Breast epithelium (tissue), 4 donors: ENCODE results near the gene BAD. TPM values are rescaled to one million over a fixed set of nuclear protein-coding genes. Genes with fewer than 3 reads are reported as not detected.

Experiments used
- DNase-seq, 2 donors: peaks; one replicate each; pipeline ENCODE4 v3.0.0-alpha.2; 2019; ENCODE audit warnings: low spot score in 2 of 2
- H3K27ac ChIP-seq, 2 donors: fragments of 200-600 bp; sonication (generic) in 1 of 2; one replicate each; pipeline ENCODE4 v1.5.1; 2016 to 2019; ENCODE audit warnings: mild to moderate bottlenecking in 1 of 2
- H3K27me3 ChIP-seq, 2 donors: fragments of 200-600 bp; sonication (generic) in 1 of 2; one replicate each; pipeline versions ENCODE4 v1.5.1 to v1.6.0; 2017 to 2019; ENCODE audit warnings: control low read depth in 1 of 2, mild to moderate bottlenecking in 1 of 2
- H3K36me3 ChIP-seq: fragments of 200-600 bp; one replicate; pipeline ENCODE4 v1.5.1; 2019
- H3K4me1 ChIP-seq, 2 donors: fragments of 200-600 bp; sonication (generic); one replicate each; pipeline ENCODE4 v1.5.1; 2016 to 2019; ENCODE audit warnings: control low read depth in 1 of 2
- H3K4me3 ChIP-seq, 3 donors: fragments of 200-600 bp; sonication (generic); 1 replicate in 2 of 3; 2 replicates in 1 of 3; pipeline ENCODE4 v1.5.1; 2016 to 2019; ENCODE audit warnings: mild to moderate bottlenecking in 3 of 3, moderate library complexity in 2 of 3
- H3K9me3 ChIP-seq, 2 donors: fragments of 200-600 bp; sonication (generic) in 1 of 2; one replicate each; pipeline ENCODE4 v1.5.1; 2016 to 2019; ENCODE audit warnings: control low read depth in 1 of 2
- CTCF ChIP-seq, 3 donors: fragments of 450-650 bp; IDR thresholded peaks; one replicate each; pipeline ENCODE4 v1.5.1; 2016 to 2017; ENCODE audit warnings: antibody characterized with exemption in 3 of 3, mild to moderate bottlenecking in 3 of 3, moderate library complexity in 3 of 3
- POLR2A ChIP-seq: fragments of 450-650 bp; IDR thresholded peaks from one replicate; pipeline ENCODE4 v1.6.1; 2016; ENCODE audit warnings: antibody characterized with exemption, mild to moderate bottlenecking, moderate library complexity
- POLR2AphosphoS5 ChIP-seq, 3 donors: sonication (generic); formaldehyde crosslinking; IDR thresholded peaks; one replicate each; pipeline ENCODE4 v1.6.1; 2017; ENCODE audit warnings: antibody characterized with exemption in 3 of 3
- intact Hi-C: fragments of 100-400 bp; cut with DNase I; formaldehyde crosslinking; loops from one replicate; pipeline ENCODE4 v1.15.1; 2023; ENCODE audit warnings: low total_unique reads
- total RNA-seq, 3 donors: library from RNA; depleted of rRNA; stranded (reverse); fragments of >200 nt; gene quantifications; one replicate each; pipeline ENCODE4 v1.1.0, GENCODE V29; 2016

The BAD gene
- total RNA-seq, 3 donors from 2014 or later, result 80.3 to 107 (median 87.5) TPM

DNA sequence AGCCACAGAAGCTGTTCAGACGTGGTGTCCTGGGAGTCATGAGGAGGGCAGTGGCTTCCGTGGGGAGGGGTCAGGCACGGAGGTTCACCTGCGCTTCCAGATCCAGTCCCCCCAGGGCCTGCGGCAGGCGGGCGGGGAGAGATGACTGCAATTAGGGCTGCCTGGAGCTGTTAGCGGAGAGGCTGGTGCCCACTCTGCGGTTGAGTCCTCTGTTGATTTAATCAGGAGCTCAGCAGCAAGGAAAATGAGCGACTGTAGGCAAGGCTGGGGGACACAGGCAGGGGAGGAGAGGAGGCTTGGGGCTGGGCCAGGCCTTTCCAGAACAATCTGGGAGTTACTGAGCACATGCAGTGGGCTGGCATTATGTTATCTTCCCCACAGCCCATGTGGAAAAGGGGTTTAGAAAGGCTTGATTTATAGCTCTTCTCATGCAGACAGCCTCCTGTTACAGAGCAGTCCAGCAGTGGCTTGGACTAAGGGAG, 20.1 kb downstream of the BAD start:
- Histone ChIP-seq H3K27me3 (no peaks in the 10 kb centered on the region), H3K36me3 (no peaks in the 10 kb centered on the region), H3K27ac (no peak overlapping the region), H3K4me3 (no peak overlapping the region), H3K9me3 (no peaks in the 10 kb centered on the region), H3K4me1 (peaks cover 6 to 18% of the 10 kb centered on the region in 2 donors)
- no peak for DNase-seq
- intact Hi-C loops, result no loop called here
- TF ChIP-seq POLR2A, result no peak
- TF ChIP-seq POLR2AphosphoS5 (IDR thresholded peaks at IDR 0.05), result no peak
- no peak for TF ChIP-seq CTCF (IDR thresholded peaks at IDR 0.05)

DNA sequence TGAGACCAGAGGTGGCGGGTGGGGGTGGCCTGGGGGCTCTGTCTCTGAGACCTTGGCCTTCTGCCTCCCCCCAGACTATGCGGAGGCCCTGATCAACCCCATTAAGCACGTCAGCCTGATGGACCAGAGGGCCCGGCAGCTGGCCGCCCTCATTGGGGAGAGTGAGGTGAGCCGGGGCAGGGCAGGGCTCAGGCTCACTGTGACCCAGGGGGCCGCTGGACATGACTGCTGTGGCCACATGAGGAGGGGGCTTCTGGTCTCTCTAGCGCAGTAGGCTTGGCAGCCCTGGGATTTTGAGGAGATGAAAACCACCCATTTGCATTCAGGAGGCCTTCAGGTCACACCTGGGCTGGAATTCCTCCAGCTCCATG, 20.5 kb downstream of the BAD start:
- Histone ChIP-seq H3K36me3 (no peaks in the 10 kb centered on the region), H3K4me3 (no peak overlapping the region), H3K27ac (no peak overlapping the region), H3K27me3 (no peaks in the 10 kb centered on the region), H3K4me1 (peaks cover 6 to 16% of the 10 kb centered on the region in 2 donors), H3K9me3 (no peaks in the 10 kb centered on the region)
- TF ChIP-seq POLR2AphosphoS5 (IDR thresholded peaks at IDR 0.05) (no peak), POLR2A (no peak), CTCF (IDR thresholded peaks at IDR 0.05) (no peak)
- intact Hi-C loops, result no loop called here
- DNase-seq, result no peak

DNA sequence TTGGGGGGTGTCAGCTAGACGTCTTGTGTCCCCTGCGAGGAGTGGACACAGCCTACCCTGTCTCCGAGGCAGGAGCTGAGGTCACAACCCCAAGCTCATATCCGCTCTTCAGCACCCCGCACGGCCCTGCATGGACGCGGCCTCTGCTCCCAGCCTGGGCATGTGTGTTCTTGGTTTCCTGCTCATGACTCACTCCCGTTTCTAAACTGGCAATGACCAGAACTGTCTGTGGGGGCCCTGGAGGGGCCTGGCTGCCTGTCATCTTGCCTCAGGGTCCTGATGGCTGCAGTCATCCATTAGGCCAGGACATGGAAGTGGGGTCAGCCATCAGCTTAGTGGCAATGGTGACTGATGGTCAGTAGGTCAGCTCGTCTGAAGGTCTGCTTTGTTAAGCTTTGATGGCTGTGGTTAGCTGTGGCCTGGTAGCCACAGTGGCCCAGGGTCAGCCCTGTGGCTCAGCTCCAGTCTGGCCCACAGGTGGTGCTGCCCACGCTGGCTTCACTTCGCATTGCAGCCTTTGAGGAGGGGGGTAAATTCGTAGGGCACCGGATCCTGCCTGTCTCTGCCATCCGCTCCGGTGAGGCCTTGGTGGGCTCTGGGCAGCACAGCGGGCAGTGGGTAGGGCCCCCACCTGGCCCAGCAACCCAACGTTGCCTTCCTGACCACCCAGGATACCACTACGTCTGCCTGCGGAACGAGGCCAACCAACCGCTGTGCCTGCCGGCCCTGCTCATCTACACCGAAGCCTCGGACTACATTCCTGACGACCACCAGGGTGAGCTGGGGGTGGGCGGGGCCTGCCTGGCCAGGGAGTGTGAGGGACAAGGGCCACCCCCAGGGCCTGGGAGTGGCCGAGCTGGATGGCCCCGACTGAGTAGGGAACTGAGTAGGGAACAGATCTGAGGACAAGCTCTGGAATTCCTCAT, 21.2 kb downstream of the BAD start:
- Histone ChIP-seq H3K27ac (no peak overlapping the region), H3K36me3 (no peaks in the 10 kb centered on the region), H3K27me3 (no peaks in the 10 kb centered on the region), H3K4me3 (no peak overlapping the region), H3K4me1 (peaks cover 1 to 10% of the 10 kb centered on the region in 2 donors), H3K9me3 (no peaks in the 10 kb centered on the region)
- intact Hi-C loops, result no loop called here
- TF ChIP-seq CTCF (IDR thresholded peaks at IDR 0.05), result no peak
- no peak for TF ChIP-seq POLR2AphosphoS5 (IDR thresholded peaks at IDR 0.05)
- TF ChIP-seq POLR2A, result no peak
- DNase-seq, result no peak

DNA sequence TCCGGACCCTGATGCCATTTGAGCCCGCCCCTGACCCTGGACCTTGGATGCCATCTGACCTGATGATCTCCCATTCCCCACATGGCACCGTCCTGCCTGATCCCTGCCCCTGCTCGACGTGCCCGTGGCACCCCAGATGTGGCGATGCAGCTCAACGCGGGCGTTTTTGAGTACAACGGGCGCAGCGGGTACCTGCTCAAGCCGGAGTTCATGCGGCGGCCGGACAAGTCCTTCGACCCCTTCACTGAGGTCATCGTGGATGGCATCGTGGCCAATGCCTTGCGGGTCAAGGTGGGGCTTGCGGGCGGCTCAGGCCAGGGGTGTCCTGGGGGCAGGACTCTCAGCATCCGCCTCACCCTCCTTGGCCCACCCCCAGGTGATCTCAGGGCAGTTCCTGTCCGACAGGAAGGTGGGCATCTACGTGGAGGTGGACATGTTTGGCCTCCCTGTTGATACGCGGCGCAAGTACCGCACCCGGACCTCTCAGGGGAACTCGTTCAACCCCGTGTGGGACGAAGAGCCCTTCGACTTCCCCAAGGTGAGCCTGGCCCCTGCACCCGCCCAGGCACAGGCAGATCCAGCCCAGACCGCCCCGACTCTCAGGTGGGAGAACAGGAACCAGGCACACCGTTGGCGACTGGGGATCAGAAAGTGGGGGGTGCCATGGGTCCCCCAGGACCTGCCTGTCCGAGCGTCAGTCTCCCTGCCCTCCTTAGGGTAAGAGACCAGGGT, 22.0 kb downstream of the BAD start:
- no peaks in the 10 kb centered on the region for H3K27me3 ChIP-seq
- H3K36me3 ChIP-seq, result no peaks in the 10 kb centered on the region
- TF ChIP-seq CTCF (IDR thresholded peaks at IDR 0.05) (no peak), POLR2AphosphoS5 (IDR thresholded peaks at IDR 0.05) (no peak), POLR2A (no peak)
- H3K27ac ChIP-seq, result no peak overlapping the region
- H3K4me3 ChIP-seq, result no peak overlapping the region
- intact Hi-C loops, result no loop called here
- no peak for DNase-seq
- peaks cover 0 to 5% of the 10 kb centered on the region in 2 donors for H3K4me1 ChIP-seq
- no peaks in the 10 kb centered on the region for H3K9me3 ChIP-seq
